HTR-8/SVneo (cell line): ENCODE results near the gene GTF2A1.

Experiments used
- DNase-seq: peaks from one replicate; pipeline ENCODE4 v3.0.0; 2011; ENCODE audit warnings: low spot score, mixed read lengths; ENCODE audit not compliant: insufficient read length
- FAIRE-seq: peaks from 2 replicates; lab custom pipeline; 2011; peaks lifted over from hg19 to GRCh38; lab: Jason Lieb, UNC

The GTF2A1 gene

DNA sequence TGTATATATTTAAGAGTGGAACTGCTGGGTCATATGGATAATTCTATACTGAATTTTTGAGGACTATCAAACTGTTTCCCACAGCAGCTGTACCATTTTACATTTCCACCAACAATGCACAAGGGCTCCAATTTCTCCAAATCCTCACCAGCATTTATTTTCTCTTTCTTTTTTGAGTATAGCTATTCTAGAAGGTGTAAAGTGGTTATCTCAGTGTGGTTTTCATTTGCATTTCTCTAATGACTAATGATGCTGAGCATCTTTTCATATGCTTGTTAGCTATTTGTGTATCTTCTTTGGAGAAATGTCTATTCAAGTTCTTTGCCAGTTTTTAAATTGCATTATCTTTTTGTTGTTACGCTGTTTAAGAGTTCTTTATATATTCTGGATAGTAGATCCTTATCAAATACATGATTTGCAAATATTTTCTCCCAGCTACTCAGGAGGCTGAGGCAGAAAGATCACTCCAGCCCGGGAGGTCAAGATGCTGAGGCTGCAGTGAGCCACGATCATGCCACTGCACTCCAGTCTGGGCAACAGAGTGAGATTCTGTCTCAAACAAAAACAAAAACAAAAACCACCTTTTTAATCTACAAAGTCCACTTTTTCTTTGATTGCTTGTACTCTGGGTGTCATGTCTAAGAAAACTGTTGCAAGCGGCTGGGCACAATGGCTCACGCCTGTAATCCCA, 32.8 kb downstream of the GTF2A1 start:
- DNase-seq (no peak), FAIRE-seq (no peak)

DNA sequence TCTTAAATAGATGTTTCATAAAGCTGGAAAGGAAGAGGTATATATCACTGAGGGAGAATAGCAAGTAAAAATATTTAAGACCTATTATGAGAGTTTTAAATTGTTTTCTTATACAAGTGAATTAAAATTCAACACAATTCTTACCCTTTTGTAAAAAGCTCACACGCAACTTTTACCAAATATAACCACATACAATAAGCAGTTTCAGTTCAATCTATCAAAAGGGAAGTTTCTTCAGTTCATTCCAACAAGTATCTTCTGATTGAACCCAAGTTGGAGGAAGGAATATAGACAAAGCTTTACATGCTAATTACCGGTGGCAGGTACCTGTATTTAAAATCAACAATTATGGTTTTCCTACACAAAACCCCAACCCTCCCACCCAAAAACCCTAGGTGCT, 41.1 kb downstream of the GTF2A1 start:
- DNase-seq (no peak), FAIRE-seq (no peak)

DNA sequence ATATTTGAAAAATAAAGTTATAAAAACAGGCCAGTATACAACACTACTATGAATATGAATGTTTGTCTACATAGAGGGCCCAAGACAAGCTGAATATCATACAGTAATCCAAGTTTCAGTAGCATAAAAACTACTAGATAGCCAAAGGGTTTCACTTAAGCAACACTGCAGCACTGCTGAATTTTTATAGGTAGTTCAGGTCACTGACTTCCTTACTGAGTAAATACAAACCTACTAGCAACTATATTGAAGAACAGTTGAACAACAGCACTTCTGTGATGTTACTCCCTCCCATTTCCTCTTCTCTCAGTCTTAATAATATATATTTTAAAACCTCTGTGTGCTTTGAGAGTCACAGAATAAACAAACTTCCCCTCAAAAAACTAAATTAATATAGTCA, 42.7 kb downstream of the GTF2A1 start:
- FAIRE-seq, result no peak
- no peak for DNase-seq

DNA sequence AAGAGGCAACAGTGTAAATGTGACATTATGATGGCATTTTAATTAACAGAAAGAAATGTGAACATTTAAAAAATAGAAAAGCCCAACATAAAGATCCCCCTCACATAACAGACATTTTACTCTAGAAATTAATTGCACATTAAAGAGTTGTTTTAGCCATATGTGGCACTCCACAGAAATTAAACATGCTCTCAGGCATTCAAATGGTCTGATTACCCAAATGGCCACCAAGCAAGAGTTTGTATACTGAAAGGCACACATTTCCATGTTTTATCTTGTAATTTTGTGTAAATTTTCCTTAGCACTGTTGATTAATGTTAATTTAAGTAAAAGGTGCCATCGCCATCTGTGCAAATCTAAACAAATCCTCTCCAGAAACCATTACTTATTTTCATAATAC, 43.5 kb downstream of the GTF2A1 start:
- DNase-seq (no peak), FAIRE-seq (no peak)

DNA sequence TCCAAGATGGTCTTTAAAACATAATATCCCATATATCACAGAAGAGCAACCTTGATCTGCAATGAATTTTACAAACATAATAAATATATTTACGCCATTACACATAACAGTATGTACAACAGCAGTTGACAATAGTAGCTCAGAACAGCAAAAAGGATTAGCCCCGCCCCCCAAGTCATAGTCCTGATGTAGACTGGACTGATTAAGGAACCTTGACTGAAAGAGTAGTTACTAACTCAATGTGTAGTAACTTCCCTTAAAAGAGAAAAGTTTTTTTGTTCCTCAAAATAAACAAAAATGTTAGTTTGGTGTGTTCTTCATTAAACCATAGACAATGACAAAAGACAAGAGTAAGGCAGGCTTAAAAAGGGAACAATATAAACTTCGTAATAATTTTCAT, 44.5 kb downstream of the GTF2A1 start:
- no peak for FAIRE-seq
- no peak for DNase-seq

DNA sequence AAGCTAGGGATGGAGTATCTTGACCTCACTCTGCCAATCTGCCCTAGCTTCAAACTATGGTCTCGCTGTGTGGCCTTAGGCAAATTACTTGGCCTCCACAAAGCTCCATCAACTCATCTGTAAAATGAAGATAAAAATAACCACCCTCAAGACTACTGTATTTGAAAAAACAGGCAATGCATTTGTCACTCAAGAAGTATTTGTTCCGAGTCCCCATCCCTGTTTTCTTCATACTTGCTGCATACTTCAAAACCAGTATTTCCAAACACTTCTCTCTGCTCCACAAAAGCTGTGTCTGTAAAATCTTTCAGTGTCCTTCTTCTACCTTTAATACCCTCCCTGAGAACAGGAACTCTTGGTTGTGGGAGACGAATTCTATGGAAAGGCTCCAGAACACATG, 47.9 kb downstream of the GTF2A1 start:
- DNase-seq (no peak), FAIRE-seq (no peak)

DNA sequence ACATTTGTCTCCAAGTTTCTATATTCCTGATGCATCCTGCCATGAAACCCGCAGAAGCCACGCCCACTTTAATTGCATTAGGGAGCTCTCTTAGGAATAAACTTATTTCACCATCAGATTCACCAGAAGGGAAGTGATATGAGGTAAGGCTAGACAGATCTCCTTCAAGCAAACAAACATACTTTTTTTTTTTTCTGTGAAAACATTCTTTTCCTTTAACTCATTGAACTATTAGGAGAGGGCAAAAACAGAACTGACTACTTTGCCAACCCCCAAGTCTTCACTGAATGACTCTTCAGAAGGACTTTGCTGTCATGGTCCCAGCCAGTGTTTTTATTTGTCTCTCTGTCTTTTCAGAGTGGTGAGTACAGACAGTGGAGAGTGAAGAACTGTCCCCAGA, 48.4 kb downstream of the GTF2A1 start:
- no peak for DNase-seq
- FAIRE-seq, result no peak

DNA sequence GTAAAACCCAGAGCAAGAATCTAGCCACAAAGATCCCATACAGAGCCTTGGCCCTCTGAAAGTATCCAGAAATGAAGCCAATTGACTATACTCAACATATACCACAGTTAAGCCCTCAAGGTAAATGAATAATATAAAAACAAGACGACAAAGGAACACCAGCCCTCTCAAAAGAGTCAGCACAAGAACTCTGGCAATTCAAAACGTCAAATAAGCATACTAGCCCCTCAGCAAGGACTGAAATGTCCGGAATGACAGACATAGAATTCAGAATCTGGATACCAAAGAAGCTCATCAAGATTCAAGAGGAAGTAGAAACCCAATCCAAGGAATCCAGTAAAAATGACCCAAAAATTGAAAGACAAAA, 49.9 kb downstream of the GTF2A1 start:
- FAIRE-seq (no peak), DNase-seq (no peak)

DNA sequence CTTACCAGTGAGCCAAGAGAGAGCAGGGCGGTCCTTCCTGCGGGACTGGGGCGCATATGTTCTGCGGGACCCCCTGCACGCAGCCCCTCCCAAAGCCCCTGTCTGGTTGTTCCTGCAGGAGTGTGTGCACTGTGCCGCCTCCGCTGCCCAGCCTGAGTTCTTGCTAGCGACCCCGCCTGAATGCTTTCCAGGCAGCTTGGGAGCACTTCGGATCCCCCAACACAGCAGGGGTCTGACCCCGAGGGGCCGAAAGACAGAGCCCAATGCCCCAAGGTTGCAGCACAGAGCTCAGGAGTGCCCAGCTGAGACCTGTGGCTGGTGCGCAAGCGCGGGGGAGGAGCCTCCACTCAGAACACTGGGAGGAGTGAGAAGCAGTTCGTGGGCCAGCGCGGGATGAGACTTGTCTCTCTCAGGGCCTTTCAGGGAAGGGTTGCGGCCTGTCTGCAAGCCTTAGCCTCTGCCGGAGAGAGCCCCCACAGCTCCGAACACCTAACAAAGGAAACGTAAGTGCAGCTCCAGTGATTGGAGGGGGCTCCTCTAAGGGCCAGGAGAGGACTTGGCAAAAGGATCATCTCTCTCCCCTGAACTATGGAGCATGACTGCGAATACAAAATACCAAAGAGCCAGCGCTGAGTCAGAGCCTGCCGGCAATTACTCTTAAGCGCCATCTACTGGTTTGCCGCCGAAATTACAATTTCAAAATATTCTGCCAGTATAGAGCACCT, 50.5 kb downstream of the GTF2A1 start:
- FAIRE-seq, result no peak

DNA sequence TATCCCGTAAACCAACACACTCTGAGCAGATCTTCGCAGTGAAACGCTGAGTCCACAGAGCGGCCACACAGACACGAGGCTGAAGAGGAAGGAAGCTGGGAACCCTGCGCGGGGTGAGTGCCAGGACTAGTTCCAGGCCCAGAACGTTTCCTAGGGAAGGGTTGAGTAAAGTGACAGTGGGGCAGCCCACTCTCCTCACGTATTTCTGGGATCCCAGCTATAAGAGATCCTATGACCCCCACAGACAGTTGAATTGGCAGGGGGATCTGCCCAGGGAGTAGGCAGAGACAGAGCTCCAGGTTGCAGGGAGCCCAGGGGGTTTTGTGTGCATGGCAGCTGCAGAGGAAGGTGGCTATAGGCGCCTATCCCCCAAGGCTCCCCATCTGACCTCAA, 51.1 kb downstream of the GTF2A1 start:
- no peak for FAIRE-seq
- DNase-seq, result no peak

More for the DNA sequence above, 50.5 kb downstream of the GTF2A1 start:
- DNase-seq, result peak; percentile 87

DNA sequence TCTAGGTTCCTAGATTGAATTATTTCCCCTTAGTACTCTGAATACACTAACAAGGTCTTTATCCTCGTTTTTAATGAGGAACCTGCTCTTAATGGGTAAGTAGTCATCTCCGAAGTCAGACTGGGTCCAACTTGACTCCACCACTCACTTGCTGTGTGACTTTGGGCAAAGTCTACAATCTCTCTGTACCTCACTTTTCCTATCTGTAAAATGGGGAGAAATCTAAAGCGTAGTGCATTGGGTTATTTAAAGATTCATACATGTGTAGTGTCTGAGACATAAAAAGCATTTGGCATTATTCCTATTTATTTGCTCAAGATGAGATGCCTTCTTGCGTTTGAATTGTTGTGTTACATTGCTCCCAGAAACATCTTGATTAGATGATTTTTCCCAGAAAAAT, 51.5 kb downstream of the GTF2A1 start:
- FAIRE-seq, result no peak
- no peak for DNase-seq

DNA sequence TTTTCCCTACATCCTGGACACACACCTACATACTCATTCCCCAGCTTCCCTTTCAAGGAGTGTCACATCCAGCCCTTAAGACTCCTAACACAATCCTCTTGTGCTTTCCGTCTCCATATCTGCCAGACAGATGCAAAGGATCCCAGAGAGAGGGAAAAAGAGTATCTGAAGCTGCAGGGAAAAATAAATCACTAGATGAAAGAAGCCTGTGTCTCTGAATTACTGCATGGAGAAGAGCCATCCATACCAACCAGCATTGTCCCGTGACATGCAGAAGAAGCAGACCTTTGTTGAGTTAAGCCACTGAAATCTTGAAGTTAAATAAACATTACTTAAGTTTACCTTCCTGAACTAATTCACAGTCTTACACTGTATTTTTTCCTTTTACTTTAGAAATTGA, 54.6 kb downstream of the GTF2A1 start:
- DNase-seq, result no peak
- FAIRE-seq, result no peak

DNA sequence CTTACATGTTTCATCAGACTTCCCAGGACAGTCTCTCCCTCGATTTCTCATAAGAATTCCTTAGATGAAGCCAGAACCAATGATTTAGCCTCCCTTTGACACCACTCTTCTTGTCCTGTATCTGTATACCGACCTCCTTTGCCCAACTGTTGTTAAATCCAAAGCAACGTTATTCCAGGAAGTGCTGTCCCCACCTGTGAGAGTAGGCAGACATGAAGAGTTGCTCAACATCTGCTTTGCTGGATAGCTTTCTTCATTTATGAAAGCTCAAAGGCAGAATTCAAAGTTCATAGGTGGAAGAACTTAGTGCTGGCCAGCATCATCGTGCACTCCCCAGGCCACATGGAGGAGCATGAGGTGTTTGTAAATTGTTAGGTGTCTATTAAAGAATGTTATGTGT, 55.6 kb downstream of the GTF2A1 start:
- FAIRE-seq (no peak), DNase-seq (no peak)

DNA sequence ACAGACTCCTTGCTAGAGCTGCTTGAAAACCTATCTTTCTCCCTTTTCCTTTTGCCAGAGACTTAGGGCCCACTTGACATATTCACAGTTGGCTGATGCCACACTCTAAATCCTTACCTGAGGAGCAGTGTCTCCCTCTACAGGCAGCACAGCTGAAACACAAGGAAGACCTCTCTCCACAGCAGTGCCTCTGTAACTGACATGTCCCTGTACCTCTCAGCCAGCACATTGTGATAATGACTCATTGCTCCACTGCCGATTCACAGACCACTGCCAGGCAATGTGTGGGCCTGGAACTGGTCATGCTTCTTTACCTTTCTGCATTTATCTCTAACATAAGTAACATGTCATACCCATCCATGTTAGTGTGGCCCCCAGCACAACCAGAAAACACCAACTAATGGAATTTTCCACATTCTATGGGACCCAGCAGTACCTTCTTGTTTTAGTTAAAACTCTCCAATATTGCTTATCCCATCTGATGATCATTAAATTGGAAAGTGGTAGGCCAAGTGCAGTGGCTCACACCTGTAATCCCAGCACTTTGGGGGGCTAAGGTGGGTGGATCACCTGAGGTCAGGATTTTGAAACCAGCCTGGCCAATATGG, 56.5 kb downstream of the GTF2A1 start:
- DNase-seq, result peak; percentile 63
- peak; percentile 96 for FAIRE-seq

DNA sequence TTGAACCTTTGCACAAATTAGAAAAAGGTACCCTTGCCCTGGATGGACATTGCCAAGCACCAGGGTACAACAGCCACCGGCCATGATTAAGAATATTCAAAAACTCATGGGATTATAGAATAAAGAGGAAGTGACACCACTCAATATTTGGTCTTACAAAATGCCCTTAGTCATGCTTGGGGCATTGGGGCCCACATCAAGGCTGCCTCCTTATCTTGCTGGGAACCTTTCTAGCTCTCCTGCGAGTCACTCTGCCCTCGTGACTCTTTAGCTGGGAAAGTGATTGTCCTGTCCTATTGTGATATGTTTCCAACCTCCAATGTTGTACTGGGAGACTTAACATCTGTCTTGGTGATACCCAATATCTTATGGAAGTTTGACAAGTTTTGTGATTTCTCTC, 57.8 kb downstream of the GTF2A1 start:
- FAIRE-seq (no peak), DNase-seq (no peak)

DNA sequence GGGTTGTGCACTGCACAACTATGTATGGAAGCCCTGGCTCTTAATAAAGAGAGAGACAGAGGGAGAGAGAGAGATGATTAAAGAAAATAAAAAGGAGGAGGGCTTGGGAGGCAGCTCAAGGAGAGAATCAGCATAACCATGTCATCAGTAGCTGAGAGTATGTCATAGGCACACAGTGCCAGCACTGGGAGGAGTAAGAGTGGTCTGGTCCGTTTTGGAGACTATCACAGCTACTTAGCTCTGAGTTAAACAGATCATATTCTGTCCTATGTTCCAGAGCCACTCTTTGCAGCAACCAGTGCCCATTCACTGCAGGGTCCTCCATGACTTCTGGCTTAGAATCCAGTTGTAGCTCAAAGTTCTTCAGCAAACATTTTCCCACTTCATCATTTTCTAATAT, 59.0 kb downstream of the GTF2A1 start:
- FAIRE-seq, result no peak
- no peak for DNase-seq

DNA sequence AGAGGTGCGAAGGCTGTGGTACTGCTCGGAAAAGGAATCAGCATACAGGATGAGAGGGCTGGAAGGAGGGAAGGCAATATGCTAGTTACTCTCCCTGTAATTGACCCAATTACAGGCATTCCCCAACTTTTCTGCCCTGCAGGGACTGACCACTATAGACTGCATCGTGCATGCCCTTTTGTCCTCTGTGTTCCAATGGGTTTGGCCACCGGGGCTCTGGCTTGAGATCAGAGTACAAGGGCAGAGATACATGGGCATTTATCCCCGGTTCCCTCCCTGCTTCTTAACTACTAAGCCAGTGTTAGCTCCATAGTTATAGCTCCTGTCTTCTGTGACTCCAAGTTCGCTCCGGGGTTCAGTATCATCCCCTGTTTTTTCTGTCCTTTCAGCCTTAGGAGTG, 59.7 kb downstream of the GTF2A1 start:
- FAIRE-seq, result no peak

DNA sequence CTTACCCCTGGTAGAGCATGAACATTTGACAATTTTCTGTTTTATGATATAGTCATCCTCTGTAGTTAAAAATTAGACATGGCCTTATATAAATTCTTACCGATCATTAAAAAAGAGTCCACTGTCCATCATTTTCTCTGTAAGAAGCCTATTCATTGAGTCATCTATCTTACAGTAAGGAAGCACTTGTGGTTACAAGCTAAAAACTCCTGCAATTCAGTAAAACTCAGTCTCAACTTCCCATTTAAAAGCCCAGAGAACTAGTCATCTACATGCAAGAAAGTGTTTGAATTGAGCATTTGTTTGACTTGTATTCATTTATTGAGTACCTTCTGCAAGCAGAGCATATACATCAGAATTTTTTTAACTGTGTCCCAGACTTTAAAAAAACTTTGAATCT, 63.3 kb downstream of the GTF2A1 start:
- DNase-seq (no peak), FAIRE-seq (no peak)

More for the DNA sequence above, 59.7 kb downstream of the GTF2A1 start:
- DNase-seq, result no peak

DNA sequence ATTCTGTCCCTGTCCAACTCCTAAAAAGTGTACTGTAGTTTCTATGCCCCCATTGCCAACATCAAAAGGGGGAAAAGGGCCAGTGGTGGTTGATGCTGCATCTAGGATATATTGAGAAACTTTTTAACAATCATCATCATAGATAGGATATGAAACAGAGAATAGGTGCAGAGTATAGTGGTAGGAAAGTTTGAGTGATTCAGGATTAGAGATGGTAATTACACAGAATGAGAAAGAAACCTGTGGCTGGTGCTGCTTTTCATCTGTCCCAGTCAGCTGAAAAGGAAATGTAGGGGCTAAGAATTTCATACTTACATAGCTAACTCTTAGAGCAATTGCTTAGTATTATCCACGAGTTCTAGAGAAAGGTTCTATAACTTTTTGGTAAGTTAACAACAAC, 67.6 kb downstream of the GTF2A1 start:
- no peak for FAIRE-seq
- no peak for DNase-seq

DNA sequence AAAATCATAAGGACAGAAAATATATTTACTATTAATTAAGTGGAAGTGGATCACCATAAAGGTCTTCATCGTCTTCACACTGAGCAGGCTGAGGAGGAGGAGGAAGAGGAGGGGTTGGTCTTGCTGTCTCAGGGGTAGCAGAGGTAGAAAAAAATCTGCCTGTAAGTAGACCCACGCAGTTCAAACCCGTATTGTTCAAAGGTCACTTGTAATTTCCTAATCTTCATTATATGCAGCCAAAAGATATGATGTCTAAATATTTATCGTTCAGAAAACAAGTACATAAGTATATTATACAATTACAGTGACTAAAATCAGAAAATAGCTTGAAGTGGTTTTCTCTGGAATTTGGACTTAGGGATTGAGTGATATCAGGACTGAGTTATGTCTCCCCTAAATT, 72.1 kb downstream of the GTF2A1 start:
- DNase-seq (no peak), FAIRE-seq (no peak)

DNA sequence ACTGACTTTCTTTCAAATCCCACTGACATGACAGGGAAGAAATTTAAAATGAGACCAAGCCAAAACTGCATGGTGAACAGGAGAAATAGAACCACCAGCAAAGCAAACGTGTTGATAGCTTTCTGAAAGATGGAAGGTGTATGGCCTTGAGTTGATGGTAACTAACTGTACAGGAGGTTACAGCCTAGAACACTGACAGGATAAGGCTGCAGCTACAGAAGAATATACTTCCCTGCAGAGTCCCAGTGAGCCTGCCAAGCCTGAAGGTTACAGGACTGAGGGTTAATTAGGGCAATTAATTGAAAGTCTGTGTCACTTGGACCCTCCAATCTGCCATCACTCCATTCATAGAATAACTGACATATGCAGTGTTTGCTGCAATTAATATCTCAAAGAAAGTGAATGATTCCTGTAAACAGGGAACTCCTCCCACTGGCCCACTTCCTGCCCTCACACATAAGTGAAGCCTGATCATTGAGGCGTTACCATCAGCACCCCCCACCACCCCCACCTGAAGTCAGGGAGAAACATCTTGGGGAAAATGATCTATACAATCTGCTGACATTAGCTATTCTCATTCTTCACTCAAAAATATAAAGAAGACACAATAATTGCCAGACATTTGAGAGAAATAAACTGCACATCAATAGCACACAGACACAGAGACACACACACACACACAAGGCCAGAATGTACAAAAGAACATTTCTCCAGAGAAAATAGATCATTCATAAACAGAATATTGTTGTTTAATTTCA, 73.4 kb downstream of the GTF2A1 start:
- FAIRE-seq, result no peak
- no peak for DNase-seq
